Measurements from ENCODE around the gene ACAA1.
"Not testable (repeated sequence)": the region's sequence is repeated elsewhere in the genome, so short reads cannot be mapped to it uniquely, and the experiment has no call there.

ACAA1 gene

GRCh38 chr3:38163841-38164642 is 27.1 kb upstream of the ACAA1 start:
- peak overlapping the region; percentile 87 for H3K4me3 ChIP-seq (ENCODE audit: low read depth, low read length)
- TF ChIP-seq, protein P1, sequence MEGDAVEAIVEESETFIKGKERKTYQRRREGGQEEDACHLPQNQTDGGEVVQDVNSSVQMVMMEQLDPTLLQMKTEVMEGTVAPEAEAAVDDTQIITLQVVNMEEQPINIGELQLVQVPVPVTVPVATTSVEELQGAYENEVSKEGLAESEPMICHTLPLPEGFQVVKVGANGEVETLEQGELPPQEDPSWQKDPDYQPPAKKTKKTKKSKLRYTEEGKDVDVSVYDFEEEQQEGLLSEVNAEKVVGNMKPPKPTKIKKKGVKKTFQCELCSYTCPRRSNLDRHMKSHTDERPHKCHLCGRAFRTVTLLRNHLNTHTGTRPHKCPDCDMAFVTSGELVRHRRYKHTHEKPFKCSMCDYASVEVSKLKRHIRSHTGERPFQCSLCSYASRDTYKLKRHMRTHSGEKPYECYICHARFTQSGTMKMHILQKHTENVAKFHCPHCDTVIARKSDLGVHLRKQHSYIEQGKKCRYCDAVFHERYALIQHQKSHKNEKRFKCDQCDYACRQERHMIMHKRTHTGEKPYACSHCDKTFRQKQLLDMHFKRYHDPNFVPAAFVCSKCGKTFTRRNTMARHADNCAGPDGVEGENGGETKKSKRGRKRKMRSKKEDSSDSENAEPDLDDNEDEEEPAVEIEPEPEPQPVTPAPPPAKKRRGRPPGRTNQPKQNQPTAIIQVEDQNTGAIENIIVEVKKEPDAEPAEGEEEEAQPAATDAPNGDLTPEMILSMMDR (IDR thresholded peaks at IDR 0.05; ENCODE audit: low read depth, low read length), result no peak
- no peak for DNase-seq (ENCODE audit: low read depth, low spot score)
- in situ Hi-C loops (cut with HindIII; ENCODE audit: low sequenced_read_pairs), result no loop called here

DNA sequence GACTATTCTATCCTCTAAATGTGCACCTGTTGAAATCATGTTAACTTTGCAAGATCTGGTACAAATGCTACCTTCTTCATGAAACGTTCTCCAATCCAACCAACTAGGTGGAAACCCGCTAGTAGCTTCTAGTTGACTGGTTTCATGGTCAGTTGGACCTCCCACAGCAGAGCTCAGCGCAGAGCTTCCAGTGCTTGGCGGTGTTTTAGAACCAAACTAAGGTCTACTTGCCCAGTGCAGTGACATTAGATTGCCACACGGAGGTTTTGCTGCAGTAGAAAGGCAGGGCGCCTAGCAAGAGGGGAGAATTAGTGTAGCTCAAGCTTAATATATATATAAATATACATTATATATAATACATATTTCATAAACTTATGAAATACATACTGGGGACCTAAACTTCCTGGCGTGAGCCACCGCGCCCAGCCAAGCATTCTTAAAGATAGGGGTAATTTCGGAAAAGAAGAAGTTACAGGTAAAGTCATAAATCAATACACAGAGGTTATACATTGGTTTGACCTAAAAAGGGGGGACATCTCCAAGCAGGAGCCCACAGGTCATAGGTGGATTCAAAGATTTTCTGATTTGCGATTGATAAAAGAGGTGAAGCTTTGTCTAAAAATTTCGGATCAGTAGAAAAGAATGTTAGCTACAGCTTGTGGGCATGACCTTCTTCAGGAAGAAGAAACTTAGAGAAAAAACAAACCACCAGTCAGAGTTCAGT is 26.4 kb upstream of the ACAA1 start:
- in situ Hi-C loops (cut with HindIII; ENCODE audit: low sequenced_read_pairs), result no loop called here
- no peak for DNase-seq (ENCODE audit: low read depth, low spot score)
- TF ChIP-seq, protein P1 (IDR thresholded peaks at IDR 0.05; ENCODE audit: low read depth, low read length), result no peak
- H3K4me3 ChIP-seq (ENCODE audit: low read depth, low read length), result no peak overlapping the region

DNA sequence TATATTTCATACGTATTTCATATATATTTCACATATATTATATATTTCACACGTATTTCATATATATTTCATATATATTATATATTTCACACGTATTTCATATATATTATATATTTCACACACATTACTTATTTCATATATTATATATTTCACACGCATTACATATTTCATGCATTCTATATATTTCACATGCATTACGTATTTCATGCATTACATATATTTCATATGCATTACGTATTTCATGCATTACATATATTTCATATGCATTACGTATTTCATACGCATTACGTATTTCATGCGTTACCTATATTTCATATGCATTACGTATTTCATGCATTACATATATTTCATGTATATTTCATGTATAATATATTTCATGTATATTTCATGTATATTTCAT is 23.8 kb upstream of the ACAA1 start:
- H3K4me3 ChIP-seq (ENCODE audit: low read depth, low read length); in situ Hi-C loops (cut with HindIII; ENCODE audit: low sequenced_read_pairs); DNase-seq (ENCODE audit: low read depth, low spot score): not testable (repeated sequence)

DNA sequence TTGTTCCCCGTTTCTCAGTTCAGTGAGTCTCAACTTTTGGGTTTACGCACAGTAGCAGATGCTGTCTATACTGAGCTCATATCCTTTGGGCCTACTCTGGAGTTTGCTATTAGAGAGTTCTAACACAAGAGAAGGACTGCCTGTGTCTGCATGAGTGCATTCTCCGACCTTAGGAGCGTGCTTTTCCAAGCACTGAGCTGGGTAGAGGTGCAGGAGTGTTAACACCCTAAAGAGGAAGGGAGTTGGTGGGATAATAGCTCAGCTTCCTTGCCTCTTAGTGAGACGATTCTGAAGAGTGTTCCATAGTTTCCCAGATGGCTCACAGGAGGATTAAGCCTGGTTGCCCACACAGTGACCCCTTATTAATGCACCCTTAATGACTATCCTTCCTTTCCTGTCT is 21.5 kb upstream of the ACAA1 start:
- in situ Hi-C loops (cut with HindIII; ENCODE audit: low sequenced_read_pairs), result no loop called here
- no peak for DNase-seq (ENCODE audit: low read depth, low spot score)
- TF ChIP-seq, protein P1 (IDR thresholded peaks at IDR 0.05; ENCODE audit: low read depth, low read length), result no peak
- H3K4me3 ChIP-seq (ENCODE audit: low read depth, low read length), result no peak overlapping the region

GRCh38 chr3:38157595-38157994 is 20.7 kb upstream of the ACAA1 start:
- no peak overlapping the region for H3K4me3 ChIP-seq (ENCODE audit: low read depth, low read length)
- in situ Hi-C loops (cut with HindIII; ENCODE audit: low sequenced_read_pairs), result no loop called here
- no peak for DNase-seq (ENCODE audit: low read depth, low spot score)
- TF ChIP-seq, protein P1 (IDR thresholded peaks at IDR 0.05; ENCODE audit: low read depth, low read length), result no peak

- in situ Hi-C loops (cut with HindIII; ENCODE audit: low sequenced_read_pairs), result no loop called here
- H3K4me3 ChIP-seq (ENCODE audit: low read depth, low read length), result no peak overlapping the region
- no peak for DNase-seq (ENCODE audit: low read depth, low spot score)
- TF ChIP-seq, protein P1 (IDR thresholded peaks at IDR 0.05; ENCODE audit: low read depth, low read length), result no peak
Measured at GRCh38 chr3:38157117-38157516, 20.2 kb upstream of the ACAA1 start.

DNA sequence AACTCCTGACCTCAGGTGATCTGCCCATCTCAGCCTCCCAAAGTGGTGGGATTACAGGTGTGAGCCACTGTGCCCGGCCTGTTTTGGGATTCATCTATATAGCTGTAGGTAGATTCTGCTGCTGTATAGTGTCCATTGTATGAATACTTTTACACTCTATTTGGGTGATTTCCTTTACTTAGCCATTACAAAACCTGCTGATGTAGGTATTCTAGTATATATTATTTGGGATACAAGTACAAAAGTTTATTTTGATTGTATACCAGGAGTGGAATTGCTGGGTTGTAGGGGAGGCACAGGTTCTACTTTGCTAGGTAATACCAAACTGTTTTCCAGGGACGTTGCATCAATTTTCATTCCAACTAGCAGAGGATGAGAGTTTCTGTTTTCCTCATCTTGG is 18.9 kb upstream of the ACAA1 start:
- in situ Hi-C loops (cut with HindIII; ENCODE audit: low sequenced_read_pairs), result no loop called here
- no peak for DNase-seq (ENCODE audit: low read depth, low spot score)
- no peak overlapping the region for H3K4me3 ChIP-seq (ENCODE audit: low read depth, low read length)
- TF ChIP-seq, protein P1 (IDR thresholded peaks at IDR 0.05; ENCODE audit: low read depth, low read length), result no peak

Measured in astrocyte of the spinal cord (primary cell).